Mesenchymal stem cell (in vitro differentiated cells and primary cell): ENCODE measurements around the gene CLN5. TPM values are rescaled to one million over a fixed set of nuclear protein-coding genes. Genes with fewer than 3 reads are reported as not detected.

ENCODE experiments used
- DNase-seq: peaks from one replicate; pipeline ENCODE4 v3.0.0-alpha.2; 2013
- H2AFZ ChIP-seq: one replicate; pipeline ENCODE4 v1.6.1; 2013; ENCODE audit warnings: low read depth, mild to moderate bottlenecking, control low read depth, inconsistent platforms, low read length, moderate library complexity
- H2AK5ac ChIP-seq: 2 replicates; pipeline ENCODE4 v1.6.1; 2013; ENCODE audit warnings: low read length, moderate library complexity, mild to moderate bottlenecking, inconsistent platforms; ENCODE audit not compliant: severe bottlenecking
- H2BK120ac ChIP-seq: one replicate; pipeline ENCODE4 v1.6.1; 2013; ENCODE audit warnings: low read depth, mild to moderate bottlenecking, inconsistent platforms, low read length, moderate library complexity
- H2BK12ac ChIP-seq, 2 experiments: one replicate each; pipeline ENCODE4 v1.6.1; 2013; ENCODE audit warnings: inconsistent platforms in 2 of 2, low read length in 2 of 2, mild to moderate bottlenecking in 2 of 2, moderate library complexity in 2 of 2, control low read depth in 1 of 2
- H2BK15ac ChIP-seq: one replicate; pipeline ENCODE4 v1.6.1; 2013; ENCODE audit warnings: mild to moderate bottlenecking, low read depth, inconsistent platforms; ENCODE audit not compliant: poor library complexity, severe bottlenecking
- H2BK5ac ChIP-seq: 2 replicates; pipeline ENCODE4 v1.6.1; 2013; ENCODE audit warnings: low read depth, mild to moderate bottlenecking, low read length, control low read depth, inconsistent platforms; ENCODE audit not compliant: poor library complexity, severe bottlenecking
- H3K14ac ChIP-seq, 2 experiments: one replicate each; pipeline ENCODE4 v1.6.1; 2013; ENCODE audit warnings: inconsistent platforms in 2 of 2, low read length in 2 of 2, control low read depth in 1 of 2, mild to moderate bottlenecking in 1 of 2, moderate library complexity in 1 of 2
- H3K18ac ChIP-seq, 2 experiments: one replicate each; pipeline ENCODE4 v1.6.1; 2013; ENCODE audit warnings: inconsistent platforms in 2 of 2, low read length in 2 of 2, control low read depth in 1 of 2, low read depth in 1 of 2, mild to moderate bottlenecking in 1 of 2
- H3K23ac ChIP-seq, 2 experiments: one replicate each; pipeline ENCODE4 v1.6.1; 2013; ENCODE audit warnings: inconsistent platforms in 2 of 2, low read length in 2 of 2, mild to moderate bottlenecking in 2 of 2, moderate library complexity in 2 of 2, control low read depth in 1 of 2
- H3K27ac ChIP-seq: 2 replicates; pipeline ENCODE4 v1.5.1; 2013; ENCODE audit warnings: mild to moderate bottlenecking, moderate library complexity, low read length, control low read depth, inconsistent platforms; ENCODE audit not compliant: poor library complexity, severe bottlenecking
- H3K27me3 ChIP-seq, 2 experiments: 2 replicates each; pipeline versions ENCODE4 v1.6.1 to v1.7.0; 2013; ENCODE audit warnings: low read length in 2 of 2, mild to moderate bottlenecking in 2 of 2, moderate library complexity in 2 of 2, control low read depth in 1 of 2, inconsistent platforms in 1 of 2; ENCODE audit not compliant: control insufficient read depth in 1 of 2, insufficient read depth in 1 of 2
- H3K36me3 ChIP-seq, 2 experiments: 2 replicates each; pipeline versions ENCODE4 v1.6.1 to v1.7.0; 2013; ENCODE audit warnings: low read length in 2 of 2, control low read depth in 1 of 2, inconsistent platforms in 1 of 2, low read depth in 1 of 2, mild to moderate bottlenecking in 1 of 2; ENCODE audit not compliant: insufficient read depth in 2 of 2, control insufficient read depth in 1 of 2
- H3K4ac ChIP-seq, 2 experiments: one replicate each; pipeline ENCODE4 v1.6.1; 2013; ENCODE audit warnings: inconsistent platforms in 2 of 2, low read length in 2 of 2, mild to moderate bottlenecking in 2 of 2, moderate library complexity in 2 of 2, control low read depth in 1 of 2, low read depth in 1 of 2
- H3K4me1 ChIP-seq: 2 replicates; pipeline ENCODE4 v1.6.1; 2013; ENCODE audit warnings: low read depth, low read length, control low read depth; ENCODE audit not compliant: control insufficient read depth, insufficient read depth
- H3K4me2 ChIP-seq: 2 replicates; pipeline ENCODE4 v1.6.1; 2013; ENCODE audit warnings: low read length, mild to moderate bottlenecking, inconsistent platforms; ENCODE audit not compliant: poor library complexity, severe bottlenecking
- H3K4me3 ChIP-seq, 2 experiments: 2 replicates each; pipeline versions ENCODE4 v1.5.1 to v1.7.0; 2013; ENCODE audit warnings: low read length in 2 of 2, mild to moderate bottlenecking in 2 of 2, control low read depth in 1 of 2, low read depth in 1 of 2; ENCODE audit not compliant: insufficient read depth in 1 of 2
- H3K79me1 ChIP-seq: replicated peaks from 2 replicates; pipeline ENCODE4 v1.6.1; 2013; ENCODE audit warnings: mild to moderate bottlenecking, control low read depth, low read length, inconsistent platforms; ENCODE audit not compliant: poor library complexity, severe bottlenecking
- H3K9ac ChIP-seq: 2 replicates; pipeline ENCODE4 v1.7.0; 2013; ENCODE audit warnings: mild to moderate bottlenecking, low read length, moderate library complexity
- H3K9me3 ChIP-seq: 2 replicates; pipeline ENCODE4 v1.7.0; 2013; ENCODE audit warnings: mild to moderate bottlenecking, low read length; ENCODE audit not compliant: control insufficient read depth
- H4K8ac ChIP-seq: one replicate; pipeline ENCODE4 v1.6.1; 2013; ENCODE audit warnings: inconsistent platforms, mild to moderate bottlenecking, low read length, moderate library complexity
- H4K91ac ChIP-seq: one replicate; pipeline ENCODE4 v1.6.1; 2013; ENCODE audit warnings: mild to moderate bottlenecking, low read length, inconsistent platforms
- WGBS: methylation state at CpG from one replicate; pipeline ENCODE4 v1.1.7; 2013; ENCODE audit warnings: mixed read lengths; 5-methylcytosine and 5-hydroxymethylcytosine counted together
- polyA plus RNA-seq, 2 experiments: library from polyadenylated mRNA; stranded (reverse); fragments of 200-250 nt; gene quantifications; one replicate each; pipeline ENCODE4 v1.2.3, GENCODE V29; 2013

The CLN5 gene
- 28.2 TPM for polyA plus RNA-seq (2013, experiment 1 of 2)
- polyA plus RNA-seq (2013, experiment 2 of 2), result 30.8 TPM

DNA sequence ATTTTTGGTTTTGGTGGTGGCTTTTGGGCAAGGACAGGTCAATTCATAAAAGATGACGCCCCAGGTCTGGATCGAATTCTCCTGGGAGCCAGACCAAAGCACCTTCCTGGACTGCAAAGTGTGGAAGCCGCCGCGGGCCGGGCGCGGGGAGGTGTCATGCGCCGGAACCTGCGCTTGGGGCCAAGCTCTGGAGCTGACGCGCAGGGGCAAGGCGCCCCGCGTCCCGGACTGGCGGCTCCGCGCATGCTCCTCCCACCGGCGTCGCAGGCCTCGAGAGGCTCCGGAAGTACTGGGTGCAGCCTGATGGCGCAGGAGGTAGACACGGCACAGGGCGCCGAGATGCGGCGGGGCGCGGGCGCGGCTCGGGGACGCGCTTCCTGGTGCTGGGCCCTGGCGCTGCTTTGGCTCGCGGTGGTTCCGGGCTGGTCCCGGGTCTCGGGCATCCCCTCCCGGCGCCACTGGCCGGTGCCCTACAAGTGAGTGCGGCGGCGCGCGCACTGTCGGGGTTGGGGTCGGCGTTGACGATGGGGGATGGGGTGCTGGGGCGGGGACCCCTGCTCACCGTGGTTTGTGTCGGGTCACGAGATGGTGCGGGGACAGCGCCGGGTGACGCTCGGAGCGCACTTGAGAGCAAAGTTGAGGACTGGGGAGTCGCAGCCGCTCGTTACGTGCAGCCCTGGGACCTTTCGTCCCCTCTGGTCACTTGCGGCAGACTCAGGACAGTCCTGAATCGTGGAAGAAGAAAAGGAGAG is at the start of gene CLN5:
CLN5 (plus strand) TSS at position 286 of the 752 bp plus-strand sequence; CDS start at position 304, 18 bp downstream.
- H3K14ac ChIP-seq, result peak within 1 kb of the TSS in 1 of 2 experiments; percentile 94
- peak within 1 kb of the TSS; percentile 93 to 96 for H3K4me3 ChIP-seq
- H3K4ac ChIP-seq, result peak within 1 kb of the TSS; percentile 89 to 93
- H2BK15ac ChIP-seq, result peak within 1 kb of the TSS; percentile 39
- H2AFZ ChIP-seq, result peak within 1 kb of the TSS; percentile 89
- H3K79me1 ChIP-seq, result peaks cover 17% of the 10 kb centered on the region
- no peak within 1 kb of the TSS for H2AK5ac ChIP-seq
- peak within 1 kb of the TSS; percentile 80 for H2BK120ac ChIP-seq
- DNase-seq, result peak; percentile 93
- H4K8ac ChIP-seq, result peak within 1 kb of the TSS; percentile 97
- H2BK5ac ChIP-seq, result no peak within 1 kb of the TSS
- H3K36me3 ChIP-seq, result peaks cover 0 to 17% of the 10 kb centered on the region in 2 experiments
- peak within 1 kb of the TSS; percentile 10 for H3K27ac ChIP-seq
- H3K9me3 ChIP-seq, result no peaks in the 10 kb centered on the region
- H3K18ac ChIP-seq, result peak within 1 kb of the TSS; percentile 86 to 96
- WGBS, result under 1% methylated on average over 73 of the region's 73 CpGs
- peak within 1 kb of the TSS; percentile 98 for H3K9ac ChIP-seq
- H3K4me1 ChIP-seq, result peaks cover 7% of the 10 kb centered on the region
- peak within 1 kb of the TSS in 1 of 2 experiments; percentile 75 for H2BK12ac ChIP-seq
- H3K4me2 ChIP-seq, result peak within 1 kb of the TSS; percentile 95
- H3K27me3 ChIP-seq, result peaks cover 0 to 3% of the 10 kb centered on the region in 2 experiments
- H4K91ac ChIP-seq, result peak within 1 kb of the TSS; percentile 97
- peak within 1 kb of the TSS in 1 of 2 experiments; percentile 83 for H3K23ac ChIP-seq

DNA sequence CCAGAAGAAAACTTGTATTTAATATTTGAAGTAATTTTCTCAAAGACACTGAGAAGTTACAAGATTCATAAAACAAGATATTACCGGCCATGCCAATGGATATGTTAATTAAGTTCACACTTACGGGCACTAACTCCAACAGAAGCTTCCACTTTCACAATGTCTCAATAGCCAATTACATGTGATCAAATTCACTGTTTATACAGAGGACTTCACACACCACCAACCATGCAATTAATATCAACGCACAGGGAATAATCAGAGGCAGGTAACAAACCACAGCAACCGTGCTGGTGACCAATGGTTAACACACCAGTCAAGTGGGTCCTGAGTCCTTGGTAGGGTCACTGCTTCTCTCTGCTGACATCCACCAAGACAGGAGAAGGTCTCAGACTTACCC is 49.5 kb upstream of the CLN5 start:
- H3K27me3 ChIP-seq, result no peaks in the 10 kb centered on the region
- no peak overlapping the region for H3K4ac ChIP-seq
- H2BK5ac ChIP-seq, result no peak overlapping the region
- no peak overlapping the region for H3K4me2 ChIP-seq
- H4K91ac ChIP-seq, result no peak overlapping the region
- H3K23ac ChIP-seq, result no peak overlapping the region
- H2AFZ ChIP-seq, result no peak overlapping the region
- H3K79me1 ChIP-seq, result no peaks in the 10 kb centered on the region
- no peak overlapping the region for H3K9ac ChIP-seq
- no peak overlapping the region for H4K8ac ChIP-seq
- no peak overlapping the region for H2AK5ac ChIP-seq
- peaks cover 2% of the 10 kb centered on the region for H3K4me1 ChIP-seq
- no peak overlapping the region for H3K27ac ChIP-seq
- H3K9me3 ChIP-seq, result no peaks in the 10 kb centered on the region
- 96% methylated on average over 4 of the region's 4 CpGs for WGBS
- no peak overlapping the region for H2BK120ac ChIP-seq
- H2BK12ac ChIP-seq, result no peak overlapping the region
- no peak overlapping the region for H2BK15ac ChIP-seq
- no peaks in the 10 kb centered on the region for H3K36me3 ChIP-seq
- no peak overlapping the region for H3K4me3 ChIP-seq
- no peak overlapping the region for H3K18ac ChIP-seq
- DNase-seq, result no peak
- H3K14ac ChIP-seq, result no peak overlapping the region

DNA sequence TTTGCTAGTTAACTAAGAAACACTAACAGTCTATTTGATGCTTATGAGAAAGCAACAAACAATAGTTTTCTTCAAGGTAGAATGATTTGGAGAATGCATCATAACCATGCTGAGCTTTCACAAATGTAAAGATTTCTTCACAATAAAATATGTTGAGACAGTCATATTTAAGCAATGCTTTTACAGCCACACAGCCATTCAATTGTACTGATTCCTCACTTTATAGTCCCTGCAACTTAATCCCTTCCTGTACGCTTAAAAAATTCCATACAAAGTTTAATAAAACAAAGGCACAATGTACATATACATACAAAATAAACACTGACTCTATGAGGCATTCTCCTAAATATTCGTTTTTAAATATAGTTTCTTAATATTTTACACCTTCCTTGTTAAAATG is 48.2 kb upstream of the CLN5 start:
- Histone ChIP-seq H3K4me2 (no peak overlapping the region), H3K9me3 (no peaks in the 10 kb centered on the region), H3K9ac (no peak overlapping the region), H3K27ac (no peak overlapping the region), H3K14ac (no peak overlapping the region), H3K4me1 (no peaks in the 10 kb centered on the region), H2AK5ac (no peak overlapping the region), H3K27me3 (no peaks in the 10 kb centered on the region), H3K18ac (no peak overlapping the region), H4K91ac (no peak overlapping the region), H3K23ac (no peak overlapping the region), H2AFZ (no peak overlapping the region), H4K8ac (no peak overlapping the region), H3K4me3 (no peak overlapping the region), H3K79me1 (no peaks in the 10 kb centered on the region), H3K4ac (no peak overlapping the region), H2BK15ac (no peak overlapping the region), H2BK5ac (no peak overlapping the region), H2BK120ac (no peak overlapping the region), H3K36me3 (no peaks in the 10 kb centered on the region), H2BK12ac (no peak overlapping the region)
- 88% methylated on average over 1 of the region's 2 CpGs for whole genome bisulfite sequencing
- DNase-seq, result no peak

DNA sequence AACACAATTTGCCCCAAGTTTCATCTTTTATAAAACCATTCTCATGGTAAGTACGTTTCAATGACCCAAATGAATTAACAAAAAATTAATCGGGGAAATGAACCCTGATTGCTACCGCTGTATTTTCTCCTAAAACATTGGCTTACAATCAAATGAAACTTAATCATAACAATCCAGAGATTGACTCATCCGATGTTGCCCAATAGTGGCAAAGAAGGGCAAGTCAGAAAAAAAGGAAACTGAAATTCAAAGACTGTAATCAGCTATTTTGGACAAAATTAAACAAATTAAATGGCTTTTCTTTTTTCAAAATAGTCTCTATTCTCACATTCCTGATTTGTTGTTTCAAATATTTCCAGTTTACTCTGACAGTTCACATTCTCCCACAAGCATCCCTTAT is 47.4 kb upstream of the CLN5 start:
- Histone ChIP-seq H3K79me1 (no peaks in the 10 kb centered on the region), H3K27ac (no peak overlapping the region), H2BK12ac (no peak overlapping the region), H4K91ac (no peak overlapping the region), H3K36me3 (no peaks in the 10 kb centered on the region), H3K9ac (peak overlapping the region; percentile 29), H3K27me3 (no peaks in the 10 kb centered on the region), H3K4me2 (no peak overlapping the region), H2BK5ac (no peak overlapping the region), H3K9me3 (no peaks in the 10 kb centered on the region), H3K23ac (no peak overlapping the region), H3K4me3 (no peak overlapping the region), H2AFZ (no peak overlapping the region), H2BK120ac (no peak overlapping the region), H3K4me1 (no peaks in the 10 kb centered on the region), H3K4ac (no peak overlapping the region), H2BK15ac (no peak overlapping the region), H4K8ac (no peak overlapping the region), H2AK5ac (no peak overlapping the region), H3K18ac (no peak overlapping the region), H3K14ac (no peak overlapping the region)
- 94% methylated on average over 4 of the region's 4 CpGs for WGBS
- DNase-seq, result peak; percentile 50
